HG02623 (cell line): ENCODE results near the gene TMEM121.

ENCODE experiments used
- ATAC-seq: cut with Tn5 transposase; IDR thresholded peaks from one replicate; pipeline ENCODE4 v1.9.1; 2021; ENCODE audit warnings: moderate library complexity; ENCODE audit not compliant: unreplicated experiment

TMEM121 gene

DNA sequence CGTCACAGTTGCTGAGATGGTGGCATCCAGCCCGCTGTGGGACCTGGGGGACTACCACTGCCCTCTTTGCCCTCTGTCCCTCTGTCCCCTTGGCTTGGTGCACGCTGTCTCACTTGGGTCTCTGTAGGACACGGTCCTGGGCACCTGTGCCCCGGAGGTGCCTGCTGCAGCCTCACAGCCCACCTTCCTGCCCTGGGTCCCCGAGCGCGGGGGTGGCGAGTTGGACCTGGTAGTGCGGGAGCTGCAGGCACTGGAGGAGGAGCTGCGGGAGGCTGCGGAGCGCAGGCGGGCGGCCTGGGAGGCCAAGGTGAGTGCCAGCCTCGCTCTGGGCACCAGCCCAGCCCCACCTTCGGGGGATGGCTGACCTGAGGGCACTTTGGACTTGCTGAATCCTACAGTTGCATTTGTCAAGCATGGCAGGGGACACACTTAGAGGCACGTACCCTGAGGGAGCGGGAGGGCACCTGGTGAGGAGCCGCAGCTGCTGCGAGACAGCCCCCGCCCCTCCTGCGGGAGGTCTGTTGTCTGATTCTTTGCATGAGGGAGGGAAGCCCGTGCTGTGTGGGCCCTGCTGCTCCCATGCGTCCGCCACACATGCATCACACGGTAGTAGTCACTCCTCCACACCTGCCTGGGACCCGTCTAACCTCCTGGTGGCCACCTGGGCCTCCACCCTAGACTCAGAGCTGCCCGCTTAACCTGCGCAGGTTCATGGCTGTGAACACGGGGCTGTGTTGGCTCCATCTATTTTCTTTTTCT, 28.5 kb upstream of the TMEM121 start:
- ATAC-seq, result no peak

DNA sequence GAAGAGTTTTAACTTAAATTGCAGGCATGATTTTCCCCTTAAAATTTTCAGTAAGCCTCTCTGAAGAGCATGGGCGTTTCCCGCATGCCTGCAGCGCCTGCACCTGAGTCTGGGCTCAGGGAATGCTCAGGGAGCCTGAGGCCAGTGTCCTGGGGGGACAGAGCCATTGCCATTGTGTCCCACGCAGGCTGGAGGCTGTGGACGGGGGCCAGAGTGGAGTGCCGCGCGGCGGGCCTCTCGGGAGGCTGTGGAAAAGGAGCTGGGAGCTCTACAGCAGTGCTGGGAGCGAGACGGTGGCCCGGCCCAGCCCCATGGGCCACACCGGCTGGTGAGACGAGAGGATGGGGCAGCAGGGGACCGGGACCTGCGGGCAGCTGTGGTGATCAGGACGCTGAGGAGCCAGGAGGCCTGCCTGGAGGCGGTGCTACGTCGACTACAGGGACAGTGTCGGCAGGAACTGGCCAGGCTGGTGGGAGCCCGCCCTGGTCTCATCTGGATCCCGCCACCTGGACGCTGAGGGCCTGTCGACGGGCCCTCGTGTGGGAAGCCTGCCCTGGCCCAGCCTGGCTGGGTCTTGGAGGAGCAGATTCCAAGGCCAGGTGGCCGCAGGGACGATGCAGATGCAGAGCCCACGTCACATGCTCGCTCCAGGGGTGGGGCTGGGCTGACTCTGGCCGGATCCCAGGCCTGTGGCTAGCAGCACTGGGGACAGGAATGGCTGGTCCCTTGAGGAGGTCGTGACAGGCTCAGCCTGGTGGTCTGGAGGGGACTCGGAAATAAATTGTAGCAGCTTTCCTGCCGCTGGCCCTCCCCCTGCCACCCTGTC, 27.7 kb upstream of the TMEM121 start:
- no peak for ATAC-seq

DNA sequence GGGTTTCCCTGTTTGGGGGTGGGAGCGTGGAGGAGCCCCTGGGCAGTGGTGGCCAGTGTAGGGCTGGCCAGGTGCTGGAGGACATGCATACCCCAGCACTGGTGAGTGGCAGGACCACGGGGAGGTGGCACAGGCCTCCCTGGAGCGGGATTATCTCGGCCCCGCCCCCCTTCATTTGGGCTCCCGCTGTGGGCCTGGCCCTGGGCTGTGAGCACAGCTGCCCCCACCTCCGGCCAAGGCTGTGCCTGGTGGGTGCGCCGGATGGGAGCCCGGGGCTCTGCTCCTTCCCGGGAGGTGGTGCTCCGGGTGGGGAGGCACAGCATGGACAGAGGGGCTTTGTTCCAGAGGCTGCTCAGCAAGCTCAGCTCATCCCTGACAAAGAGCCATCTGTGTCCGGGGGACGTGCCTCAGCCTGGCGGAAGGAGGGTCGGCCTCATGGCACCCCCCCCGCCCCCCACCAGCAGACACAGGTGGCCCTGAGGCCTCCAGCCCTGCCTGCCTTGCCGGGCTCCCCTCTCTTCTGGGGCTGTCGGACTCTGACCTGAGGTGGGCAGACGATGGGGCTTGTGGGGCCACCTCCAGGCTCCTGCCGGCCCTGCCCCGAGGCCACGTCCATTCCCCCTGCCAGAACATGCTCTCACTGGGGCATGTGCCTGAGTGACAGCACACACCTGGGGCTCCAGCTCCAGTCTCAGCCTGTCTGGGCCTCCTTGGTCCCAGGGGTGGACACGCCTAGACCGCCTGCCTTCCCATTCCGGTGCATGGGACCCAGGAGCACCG, 26.9 kb upstream of the TMEM121 start:
- no peak for ATAC-seq

DNA sequence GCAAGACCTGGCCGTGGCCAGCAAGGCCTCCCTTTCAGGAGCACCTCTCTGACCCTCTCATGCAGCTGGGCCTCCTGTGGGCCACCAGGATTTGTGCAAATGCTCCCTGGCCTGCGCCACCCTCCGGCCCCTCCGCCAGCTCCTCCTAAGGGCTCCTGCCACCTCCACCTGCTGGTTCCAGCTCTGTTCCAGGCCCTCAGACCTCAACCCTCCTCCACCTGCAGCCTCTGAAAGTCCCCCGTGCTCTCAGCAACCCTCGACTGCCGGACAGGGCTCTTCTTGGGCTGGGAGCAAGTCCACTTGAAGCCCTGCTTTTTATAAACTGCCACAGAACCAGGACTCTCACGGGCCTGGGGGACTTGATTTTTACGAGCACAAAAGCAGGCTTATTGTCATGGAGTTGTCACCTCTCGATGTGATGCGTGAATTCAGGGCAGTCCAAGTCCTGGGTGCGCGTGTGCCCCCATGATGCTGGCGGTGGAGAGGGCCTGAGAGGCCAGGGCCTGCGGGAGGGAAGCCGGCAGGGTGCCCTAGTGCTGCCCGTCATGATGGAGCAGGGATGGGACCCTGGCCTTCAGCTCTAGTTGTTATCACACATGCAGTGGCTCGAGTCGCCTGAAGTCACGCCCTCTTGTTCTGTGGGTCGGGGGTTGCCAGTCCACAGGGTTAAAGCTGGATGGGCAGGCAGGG, 26.2 kb upstream of the TMEM121 start:
- no peak for ATAC-seq

DNA sequence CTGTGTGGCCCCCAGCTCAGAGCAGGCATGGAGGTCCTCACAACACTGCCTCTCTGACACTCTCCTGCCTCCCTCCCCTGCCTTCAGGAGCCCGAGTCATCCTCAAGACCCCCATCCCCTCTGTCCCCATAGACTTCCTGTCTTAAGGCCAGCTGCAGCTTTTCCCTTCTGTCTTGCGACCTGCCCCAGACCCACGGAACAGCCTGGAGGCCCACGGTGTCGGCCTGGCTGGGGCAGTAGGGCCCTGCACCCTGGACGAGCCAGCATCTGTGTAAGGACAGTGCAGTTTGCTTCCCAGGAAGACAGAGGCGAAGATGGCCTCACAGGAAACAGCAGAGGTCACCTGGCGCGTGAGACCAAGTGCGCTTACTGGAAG, 25.7 kb upstream of the TMEM121 start:
- ATAC-seq, result no peak

DNA sequence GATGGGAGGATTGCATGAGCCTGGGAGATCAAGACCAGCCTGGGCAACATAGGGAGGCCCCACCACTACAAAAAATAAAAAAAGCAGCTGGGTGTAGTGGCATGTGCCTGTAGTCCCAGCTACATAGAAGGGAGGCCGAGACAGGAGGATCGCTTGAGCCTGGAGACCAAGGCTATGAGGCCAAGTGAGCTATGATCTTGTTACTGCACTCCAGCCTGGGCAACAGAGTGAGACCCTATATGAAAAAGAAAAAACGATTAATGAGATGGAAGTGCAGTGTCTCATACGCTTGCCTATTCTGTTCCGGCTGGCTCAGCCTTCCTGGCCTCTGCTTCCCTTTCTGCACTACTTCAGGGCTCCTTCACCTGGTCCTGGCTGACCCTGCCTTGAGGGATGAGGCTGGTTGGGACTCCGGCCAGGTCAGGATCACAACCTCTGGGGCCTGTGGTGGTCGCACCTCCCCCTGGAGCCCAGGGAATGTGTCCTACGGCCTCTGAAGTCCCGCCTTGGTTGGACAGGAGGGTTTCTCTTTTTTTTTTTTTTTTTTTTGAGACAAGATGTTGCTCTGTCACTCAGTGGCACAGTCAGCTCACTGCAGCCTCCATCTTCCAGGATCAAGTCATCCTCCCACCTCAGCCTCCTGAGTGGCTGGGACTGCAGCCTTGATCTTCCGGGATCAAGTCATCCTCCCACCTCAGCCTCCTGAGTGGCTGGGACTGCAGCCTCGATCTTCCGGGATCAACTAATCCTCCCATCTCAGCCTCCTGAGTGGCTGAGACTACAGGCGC, 24.7 kb upstream of the TMEM121 start:
- no peak for ATAC-seq

DNA sequence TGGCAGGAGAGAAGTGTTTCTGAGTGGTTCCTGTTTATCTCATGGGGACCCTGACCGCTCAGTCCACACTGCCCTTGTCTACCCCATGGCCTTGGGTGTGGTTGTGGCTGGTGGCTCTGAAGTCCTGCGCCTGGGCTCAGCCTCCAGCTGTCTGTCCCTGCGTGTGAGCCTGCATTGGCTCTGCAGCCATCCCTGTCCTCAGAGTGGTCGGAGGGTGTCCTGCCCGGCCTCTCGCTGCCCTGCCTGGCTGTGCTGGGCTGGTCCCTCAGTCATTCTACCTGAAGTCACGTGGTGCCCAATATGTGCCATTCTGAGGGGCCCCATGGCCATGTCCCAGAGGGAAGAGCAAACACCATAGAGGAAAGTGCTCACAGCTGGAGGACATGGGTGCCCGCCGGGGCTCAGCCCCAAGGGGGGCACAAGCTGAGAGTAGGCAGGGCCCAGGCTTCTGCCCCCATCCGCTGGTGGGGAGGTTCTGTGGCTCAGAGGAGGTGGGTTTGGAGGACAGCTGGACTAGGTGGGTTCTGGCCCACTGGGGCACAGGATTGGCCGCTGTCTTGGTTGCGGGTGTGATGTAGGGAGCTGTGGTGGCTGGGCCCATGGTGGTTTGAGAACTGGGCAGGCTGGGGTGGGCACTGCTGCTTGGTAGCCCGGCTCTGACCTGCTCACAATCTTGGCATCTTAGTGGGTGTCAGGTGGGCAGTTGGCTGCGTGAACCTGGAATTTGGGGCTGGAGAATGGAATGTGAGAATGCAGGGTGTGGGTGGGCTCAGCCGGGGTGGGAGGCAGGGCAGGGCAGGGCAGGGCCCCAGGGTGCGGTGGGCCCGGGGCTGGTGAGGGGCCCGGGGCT, 23.7 kb upstream of the TMEM121 start:
- ATAC-seq, result no peak

DNA sequence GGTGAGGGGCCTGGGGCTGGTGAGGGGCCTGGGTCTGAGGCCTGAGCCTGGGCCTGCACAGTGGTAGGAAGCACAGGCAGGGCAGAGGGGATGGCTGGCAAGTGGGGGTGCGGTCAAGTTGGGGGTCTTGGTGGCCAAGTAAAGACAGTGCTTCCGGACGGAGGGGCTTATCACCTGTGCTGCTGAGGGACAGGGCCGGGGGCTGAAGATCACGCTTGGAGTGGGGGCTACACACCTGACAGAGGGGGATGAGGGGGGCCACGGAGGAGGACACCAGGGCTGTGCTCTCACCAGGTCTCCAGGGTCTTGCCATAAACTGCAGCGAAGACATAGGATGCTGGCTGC, 23.1 kb upstream of the TMEM121 start:
- ATAC-seq, result no peak

DNA sequence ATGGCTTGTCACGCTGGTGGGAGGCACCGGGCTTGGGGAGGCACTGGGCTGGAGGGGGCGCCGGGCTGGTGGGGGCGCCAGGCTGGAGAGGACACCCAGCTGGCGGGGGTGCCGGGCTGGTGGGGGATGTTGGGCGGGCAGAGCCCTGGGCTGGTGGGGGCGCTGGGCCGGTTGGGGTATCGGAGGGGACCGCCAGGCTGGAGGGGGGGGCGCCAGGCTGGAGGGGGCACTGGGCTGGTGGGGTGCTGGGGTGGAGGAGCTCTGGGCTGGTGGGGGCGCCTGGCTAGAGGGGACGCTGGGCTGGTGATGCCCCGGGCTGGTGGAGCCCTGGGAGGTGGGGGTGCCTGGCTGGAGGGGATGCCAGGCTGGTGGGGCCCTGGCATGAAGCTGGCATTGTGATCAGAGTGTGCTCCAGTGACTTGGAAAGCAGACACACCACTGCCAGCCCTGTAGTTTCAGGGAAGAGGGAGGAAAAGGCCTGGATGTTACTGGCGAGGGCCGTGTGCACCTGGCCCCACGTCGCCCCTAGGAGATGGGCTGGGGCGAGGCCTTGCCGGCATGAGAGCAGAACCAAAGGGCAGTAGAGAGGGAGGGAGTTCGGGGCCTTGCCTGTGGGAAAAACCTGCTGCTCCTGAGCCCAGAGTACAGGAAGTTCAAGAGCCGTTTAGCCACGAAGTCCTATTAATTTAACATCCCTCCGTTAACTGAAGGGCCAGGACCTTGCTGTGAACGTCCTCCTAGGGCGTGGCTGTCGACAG, 22.3 kb upstream of the TMEM121 start:
- ATAC-seq, result no peak

DNA sequence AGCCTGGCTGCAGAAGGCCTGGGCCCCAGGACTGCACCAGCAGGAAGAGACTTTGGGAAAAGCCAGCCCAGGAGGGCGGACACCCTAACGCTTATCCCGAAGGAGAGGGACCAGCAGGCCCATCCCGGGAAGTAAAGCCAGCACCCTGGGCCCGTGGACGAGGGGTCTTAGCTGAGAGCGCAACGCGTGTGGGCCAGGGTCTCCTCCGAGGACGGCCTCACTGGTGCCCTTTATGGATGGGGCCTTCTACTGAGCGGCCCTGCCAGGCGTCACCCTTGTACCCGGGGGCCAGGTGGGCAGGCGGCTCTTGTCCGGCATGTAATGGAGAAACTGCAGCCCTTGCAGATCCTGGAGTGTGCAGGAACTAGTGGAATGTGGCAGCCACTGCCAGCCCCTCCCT, 21.3 kb upstream of the TMEM121 start:
- no peak for ATAC-seq

DNA sequence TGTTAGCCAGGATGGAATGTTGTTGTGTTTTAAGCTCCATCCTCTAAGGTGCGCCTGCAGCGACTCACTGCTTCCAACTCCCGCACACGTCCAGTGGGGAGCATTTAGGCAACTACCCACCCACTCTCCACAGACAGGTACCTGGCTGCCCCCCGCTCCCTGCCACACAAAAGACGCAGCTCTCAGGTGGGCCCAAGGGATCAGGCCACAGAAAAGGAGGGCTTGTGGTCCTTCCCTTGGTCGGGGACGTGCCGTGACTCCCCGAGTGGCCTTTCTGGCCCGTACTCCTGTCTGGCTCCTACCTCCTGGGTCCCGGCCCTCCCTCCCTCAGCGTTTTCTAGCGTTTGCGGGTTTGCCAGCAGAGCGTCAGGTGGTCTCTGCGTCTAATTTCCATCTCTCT, 19.1 kb upstream of the TMEM121 start:
- ATAC-seq, result no peak

DNA sequence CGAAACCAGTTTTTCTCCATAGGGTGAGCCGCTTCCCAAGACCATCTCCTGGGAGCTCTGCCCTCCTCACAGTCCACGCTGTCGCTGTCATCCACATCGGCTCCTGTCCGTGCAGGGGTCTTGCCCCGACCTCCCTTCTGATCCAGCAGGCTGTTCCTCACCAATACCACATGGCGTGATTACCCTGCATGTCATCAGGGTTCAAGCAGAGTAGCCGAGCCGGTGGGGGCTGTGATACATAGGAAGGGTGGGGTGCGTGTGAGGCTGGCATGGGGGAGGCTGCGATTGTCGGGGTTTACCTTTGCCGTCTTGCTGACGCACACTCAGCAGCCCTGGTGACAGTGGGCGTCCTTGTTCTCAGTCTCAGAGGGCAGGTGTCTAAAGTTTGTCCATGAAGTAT, 18.3 kb upstream of the TMEM121 start:
- ATAC-seq, result no peak

DNA sequence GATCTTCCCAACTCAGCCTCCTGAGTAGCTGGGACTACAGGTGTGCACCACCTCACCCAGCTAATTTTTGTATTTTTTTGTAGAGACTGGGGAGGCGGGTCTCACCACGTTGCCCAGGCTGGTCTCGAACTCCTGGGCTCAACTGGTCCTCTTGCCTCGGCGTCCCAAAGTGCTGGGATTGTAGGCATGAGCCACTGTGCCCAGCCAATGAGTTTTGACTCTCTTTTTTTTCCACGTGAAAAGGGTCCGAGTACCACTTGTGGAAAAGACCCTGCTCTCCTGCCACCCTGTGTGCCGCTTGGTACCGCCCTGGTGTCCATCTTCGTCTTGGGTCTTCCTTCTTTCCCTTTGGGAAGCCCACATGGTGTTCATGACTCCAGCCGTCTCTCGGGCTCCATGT, 17.8 kb upstream of the TMEM121 start:
- ATAC-seq, result no peak

DNA sequence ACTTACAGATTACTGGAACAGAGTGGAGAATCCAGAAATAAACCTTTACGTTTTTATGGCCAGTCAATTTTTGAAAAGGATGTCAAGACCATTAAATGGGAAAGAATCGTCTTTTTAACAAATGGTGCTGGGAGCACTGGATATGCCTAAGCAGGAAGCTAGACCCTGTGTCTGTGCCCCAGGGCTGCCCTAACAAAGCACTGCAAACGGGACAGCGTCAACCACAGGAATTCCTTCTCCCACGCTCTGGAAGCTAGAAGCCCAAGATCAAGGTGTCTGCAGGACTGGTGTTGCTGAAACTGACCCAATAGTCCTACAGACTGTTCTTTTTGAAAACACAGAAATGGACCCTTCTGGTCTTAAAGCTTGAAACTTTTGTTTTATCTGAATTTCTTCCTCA, 9.3 kb upstream of the TMEM121 start:
- ATAC-seq, result no peak

DNA sequence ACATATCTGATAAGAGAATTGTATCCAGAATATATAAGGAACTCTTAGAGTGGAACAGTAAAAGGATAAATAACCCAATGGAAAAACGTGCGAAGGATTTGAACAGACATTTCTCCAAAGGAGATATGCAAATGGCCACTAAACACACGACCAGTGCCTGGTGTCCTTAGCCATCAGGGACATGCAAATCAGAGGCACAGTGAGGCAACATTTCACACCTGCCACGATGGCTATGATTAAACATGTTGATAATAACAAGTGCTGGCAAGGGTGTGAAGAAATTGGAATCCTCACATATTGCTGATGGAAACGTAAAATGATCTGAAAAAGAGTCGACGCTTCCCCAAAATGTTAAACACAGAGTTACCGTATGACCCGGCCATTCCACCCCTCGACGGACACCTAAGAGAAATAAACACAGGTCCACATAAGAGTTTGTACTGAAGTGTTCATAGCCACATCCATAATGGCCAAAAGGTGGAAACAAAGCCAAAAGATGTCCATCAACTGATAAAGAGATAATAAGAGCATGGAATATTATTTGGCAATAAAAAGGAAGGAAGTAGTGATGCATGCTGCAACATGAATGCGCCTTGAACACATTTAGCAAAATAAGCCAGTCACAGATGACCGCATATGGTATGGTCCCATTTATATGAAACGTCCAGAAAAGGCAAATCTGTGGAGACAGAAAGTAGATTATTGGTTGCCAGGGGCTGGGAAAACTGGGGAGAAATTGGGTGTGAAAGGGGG, 6.3 kb upstream of the TMEM121 start:
- no peak for ATAC-seq

DNA sequence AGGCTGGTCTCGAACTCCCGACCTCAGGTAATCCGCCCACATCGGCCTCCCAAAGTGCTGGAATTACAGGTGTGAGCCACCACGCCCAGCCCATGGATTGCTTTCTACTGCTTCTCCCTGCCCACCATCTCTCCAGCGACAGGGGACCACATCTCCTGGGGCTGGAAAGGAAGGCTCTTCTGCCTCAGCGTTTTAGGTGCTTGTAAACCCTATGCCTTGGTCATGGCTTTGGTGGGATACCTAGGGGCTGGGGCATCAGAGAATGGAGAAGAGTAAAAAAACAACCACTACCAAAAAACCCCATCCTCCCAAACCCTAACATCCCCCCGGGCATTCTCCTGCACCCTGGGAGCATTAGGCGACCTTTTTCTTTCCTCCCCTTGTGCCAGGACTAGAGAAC, 1.1 kb upstream of the TMEM121 start:
- ATAC-seq, result no peak

DNA sequence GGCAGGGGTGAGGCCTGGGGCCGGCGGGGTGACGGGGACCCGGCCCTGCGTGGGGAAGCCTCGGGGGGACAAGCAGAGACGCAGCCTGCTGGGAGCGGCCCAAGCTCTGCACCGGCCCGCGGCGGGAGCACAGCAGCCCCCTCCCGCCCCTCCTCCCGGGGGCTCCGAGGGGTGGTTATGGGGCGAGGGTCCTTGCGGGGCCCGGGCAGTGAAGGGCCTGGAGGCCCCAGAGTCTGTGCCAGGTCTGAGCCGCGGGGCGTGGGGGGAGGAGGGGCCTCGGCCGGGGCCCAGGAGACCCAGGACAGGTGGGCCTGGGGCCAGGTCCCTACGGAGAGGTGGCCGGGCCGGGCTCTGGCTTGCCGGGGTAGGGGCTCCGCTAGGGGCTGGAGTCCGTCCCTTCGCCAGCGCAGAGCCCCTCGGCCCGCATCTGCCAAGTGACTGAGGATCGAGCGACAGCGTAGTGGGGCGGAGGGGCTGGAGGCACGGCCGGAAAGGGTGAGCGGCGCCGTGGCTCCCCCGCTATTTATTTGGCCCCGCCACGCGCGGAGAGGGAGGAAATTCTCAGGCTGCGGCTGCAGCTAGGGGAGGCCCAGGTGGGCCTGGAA, 495 bp downstream of the TMEM121 start:
- ATAC-seq, result no peak

DNA sequence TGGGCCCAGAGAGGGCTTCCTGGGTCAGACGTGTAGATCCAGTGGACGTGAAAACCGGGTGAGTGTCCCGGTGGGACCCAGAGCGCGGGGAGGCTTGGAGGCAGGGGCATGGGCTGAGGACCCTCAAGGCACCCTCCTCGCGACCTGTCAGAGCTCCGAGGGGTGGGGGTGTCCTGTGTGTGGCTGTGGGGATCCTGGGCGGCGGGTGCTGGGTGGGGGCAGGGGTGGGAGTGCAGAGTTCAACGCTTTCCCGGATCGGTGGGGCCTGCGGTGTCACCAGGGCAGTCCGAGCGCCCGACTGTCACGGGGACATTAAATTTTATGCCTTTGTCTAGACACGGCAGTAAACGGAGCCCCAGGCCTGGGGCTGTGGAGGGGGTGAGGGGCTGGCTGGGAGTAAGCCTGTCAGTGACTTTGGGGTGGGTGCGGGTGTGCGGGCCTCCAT, 1.0 kb downstream of the TMEM121 start:
- no peak for ATAC-seq
